ENCODE measurements around the gene TPM2. TPM values are rescaled to one million over a fixed set of nuclear protein-coding genes. Genes with fewer than 3 reads are reported as not detected.

Gene TPM2
- 256 and 320 TPM in 2 replicates for total RNA-seq

GRCh38 chr9:35689542-35690293 lies at the start of gene TPM2:
TPM2 (minus strand) TSS chr9:35689925; CDS start chr9:35689817, 108 bp downstream.

GRCh38 chr9:35732185-35732799 lies 42.6 kb upstream of the TPM2 start, which contains the start of the genes CREB3 and TLN1:
CREB3 (plus strand) TSS chr9:35732666; CDS start chr9:35732773, 107 bp downstream.
TLN1 (minus strand) TSS chr9:35732195; CDS start chr9:35725694, 6,501 bp downstream.

GRCh38 chr9:35673132-35674024 lies 16.3 kb downstream of the TPM2 start, which contains the start of gene CA9:
CA9 (plus strand) TSS chr9:35673928; CDS start chr9:35673960, 32 bp downstream.

GRCh38 chr9:35664531-35665470 lies 24.9 kb downstream of the TPM2 start, which contains the start of gene ARHGEF39:
ARHGEF39 (minus strand) TSS chr9:35665195; CDS start chr9:35665169, 26 bp downstream.

GRCh38 chr9:35658137-35658967 lies 31.4 kb downstream of the TPM2 start, which contains the start of gene CCDC107:
CCDC107 (plus strand) TSS chr9:35658292; CDS start chr9:35658380, 88 bp downstream.

GRCh38 chr9:35657546-35658136 lies 32.1 kb downstream of the TPM2 start, which contains the start of gene RMRP:
RMRP (minus strand) TSS chr9:35658019.

GRCh38 chr9:35650341-35651158 lies 39.2 kb downstream of the TPM2 start, which contains the start of gene SIT1:
SIT1 (minus strand) TSS chr9:35650931; CDS start chr9:35650853, 78 bp downstream.

Other genes starting within 250 kb of the TPM2 start
- gene RUSC2, start 199.8 kb downstream of the TPM2 start, total RNA-seq, result 10.3 and 14.2 TPM in 2 replicates
- 10.0 and 16.8 TPM in 2 replicates for gene TESK1, start 84.7 kb downstream of the TPM2 start, total RNA-seq
- gene CD72, start 71.5 kb downstream of the TPM2 start, total RNA-seq, result 0.56 TPM in 1 of 2 replicates, not detected in the other
- gene SIT1, start 39.0 kb downstream of the TPM2 start, total RNA-seq, result not detected in 2 replicates
- gene RMRP, start 31.9 kb downstream of the TPM2 start, total RNA-seq, result 4,407 and 7,542 TPM in 2 replicates
- 8.7 and 13.0 TPM in 2 replicates for gene CCDC107, start 31.6 kb downstream of the TPM2 start, total RNA-seq
- gene ARHGEF39, start 24.7 kb downstream of the TPM2 start, total RNA-seq, result 5.5 and 6.5 TPM in 2 replicates
- 39.5 and 44.6 TPM in 2 replicates for gene CA9, start 16.0 kb downstream of the TPM2 start, total RNA-seq
- 102 and 136 TPM in 2 replicates for gene TLN1, start 42.3 kb upstream of the TPM2 start, total RNA-seq
- gene CREB3, start 42.7 kb upstream of the TPM2 start, total RNA-seq, result 41.8 and 47.8 TPM in 2 replicates
- 22.4 and 23.6 TPM in 2 replicates for gene GBA2, start 59.3 kb upstream of the TPM2 start, total RNA-seq
- gene RGP1, start 59.4 kb upstream of the TPM2 start, total RNA-seq, result 14.4 and 17.4 TPM in 2 replicates
- not detected in 2 replicates for gene MSMP, start 64.4 kb upstream of the TPM2 start, total RNA-seq
- gene NPR2, start 101.7 kb upstream of the TPM2 start, total RNA-seq, result 4.0 and 12.5 TPM in 2 replicates
- gene SPAG8, start 122.3 kb upstream of the TPM2 start, total RNA-seq, result not detected in 2 replicates
- 19.9 and 24.8 TPM in 2 replicates for gene HINT2, start 125.1 kb upstream of the TPM2 start, total RNA-seq
- not detected in 2 replicates for gene FAM221B, start 138.8 kb upstream of the TPM2 start, total RNA-seq
- 4.5 and 5.7 TPM in 2 replicates for gene TMEM8B, start 139.3 kb upstream of the TPM2 start, total RNA-seq
- gene OR13J1, start 180.5 kb upstream of the TPM2 start, total RNA-seq, result not detected in 2 replicates
- 1.1 TPM in 1 of 2 replicates, not detected in the other for gene HRCT1, start 216.3 kb upstream of the TPM2 start, total RNA-seq
- 0.21 TPM in 1 of 2 replicates, not detected in the other for gene SPAAR, start 219.6 kb upstream of the TPM2 start, total RNA-seq

Data from airway epithelial cell (primary cell).